Stomach (tissue), 9 donors: ENCODE measurements around the gene DIAPH3. TPM values are rescaled to one million over a fixed set of nuclear protein-coding genes. Genes with fewer than 3 reads are reported as not detected.
A peak's percentile ranks its signal among the peaks of the same experiment; 100 is the strongest.

Source experiments
- DNase-seq, 2 donors: peaks; one replicate each; pipeline versions ENCODE4 v3.0.0 to v3.0.0-alpha.2; 2013 to 2019
- H3K27ac ChIP-seq, 5 donors: fragments of 200-600 bp in 4 of 5; sonication (generic) in 4 of 5; one replicate each; pipeline ENCODE4 v1.5.1; 2013 to 2019; ENCODE audit warnings: mild to moderate bottlenecking in 1 of 5, moderate library complexity in 1 of 5
- H3K27me3 ChIP-seq, 3 donors: fragments of 200-600 bp; sonication (generic); one replicate each; pipeline ENCODE4 v1.5.1; 2017 to 2019; ENCODE audit warnings: mixed run types in 1 of 3
- H3K36me3 ChIP-seq, 4 donors: fragments of 200-600 bp; sonication (generic); 1 replicate in 3 of 4; 2 replicates in 1 of 4; pipeline ENCODE4 v1.5.1; 2016 to 2019
- H3K4me1 ChIP-seq, 4 donors: fragments of 200-600 bp; sonication (generic); one replicate each; pipeline ENCODE4 v1.5.1; 2016 to 2019
- H3K4me3 ChIP-seq, 4 donors: fragments of 200-600 bp; sonication (generic) in 3 of 4; one replicate each; pipeline ENCODE4 v1.5.1; 2016 to 2019; ENCODE audit warnings: mild to moderate bottlenecking in 1 of 4
- H3K9me3 ChIP-seq, 4 donors: fragments of 200-600 bp; sonication (generic); one replicate each; pipeline ENCODE4 v1.5.1; 2016 to 2019
- CTCF ChIP-seq, 7 experiments: fragments of 450-650 bp in 4 of 7; fragments of 200-600 bp in 3 of 7; sonication (generic) in 3 of 7; IDR thresholded peaks; one replicate each; pipeline ENCODE4 v1.5.1; 2016 to 2019; ENCODE audit warnings: antibody characterized with exemption in 7 of 7, control low read depth in 2 of 7, mild to moderate bottlenecking in 1 of 7
- EP300 ChIP-seq: sonication (generic); formaldehyde crosslinking; IDR thresholded peaks from one replicate; pipeline ENCODE4 v1.6.1; 2017; ENCODE audit warnings: antibody characterized with exemption
- POLR2A ChIP-seq, 4 donors: fragments of 450-650 bp; IDR thresholded peaks; one replicate each; pipeline ENCODE4 v1.6.1; 2016; ENCODE audit warnings: antibody characterized with exemption in 4 of 4, control low read depth in 2 of 4, mild to moderate bottlenecking in 1 of 4, moderate library complexity in 1 of 4
- POLR2AphosphoS5 ChIP-seq, 3 donors: sonication (generic); formaldehyde crosslinking; IDR thresholded peaks; one replicate each; pipeline ENCODE4 v1.6.1; 2016; ENCODE audit warnings: antibody characterized with exemption in 3 of 3
- WGBS, 5 donors: extraction: QIAGEN DNeasy Blood & Tissue Kit in 3 of 5; methylation state at CpG; one replicate each; pipeline versions ENCODE4 v1.1.5 to v1.1.7; 2013 to 2018; 5-methylcytosine and 5-hydroxymethylcytosine counted together
- intact Hi-C: fragments of 100-400 bp; cut with DNase I; formaldehyde crosslinking; loops from one replicate; pipeline ENCODE4 v1.15.1; 2023; ENCODE audit warnings: low total_unique reads
- polyA plus RNA-seq, 3 donors: library from polyadenylated mRNA; stranded (reverse); fragments of 200-250 nt; gene quantifications; one replicate each; pipeline ENCODE4 v1.2.3, GENCODE V29; 2013
- total RNA-seq, 5 donors: library from RNA; depleted of rRNA; stranded (reverse); fragments of >200 nt; gene quantifications; one replicate each; pipeline versions ENCODE4 v1.1.0 to v1.2.3, GENCODE V29; 2014 to 2016
- donor health status: healthy with polysubstance abuse.
- donor health status: Bipolar disorder and iron deficiency.
- donor health status: healthy.

Gene DIAPH3
- total and polyA plus RNA-seq, 8 donors: 2.5 to 12.1 (median 4.6) TPM

GRCh38 chr13:59880468-59880867 lies 283.3 kb downstream of the DIAPH3 start:
- Histone ChIP-seq H3K4me3 (no peak overlapping the region), H3K4me1 (peaks cover 0 to 10% (median 2%) of the 10 kb centered on the region in 4 donors), H3K27me3 (no peaks in the 10 kb centered on the region), H3K27ac (no peak overlapping the region), H3K36me3 (no peaks in the 10 kb centered on the region), H3K9me3 (no peaks in the 10 kb centered on the region)
- intact Hi-C loops: no loop called here
- WGBS, 5 donors: 56 to 78% (median 63%) methylated on average over 1 of the region's 1 CpG
- TF ChIP-seq POLR2AphosphoS5 (IDR thresholded peaks at IDR 0.05): no peak
- no peak for TF ChIP-seq EP300
- TF ChIP-seq CTCF (IDR thresholded peaks at IDR 0.05): no peak
- DNase-seq: no peak

- Histone ChIP-seq H3K9me3 (no peaks in the 10 kb centered on the region), H3K4me1 (peaks cover 0 to 6% (median 2%) of the 10 kb centered on the region in 4 donors), H3K27me3 (no peaks in the 10 kb centered on the region), H3K36me3 (no peaks in the 10 kb centered on the region), H3K27ac (no peak overlapping the region), H3K4me3 (no peak overlapping the region)
- WGBS, 5 donors: 77 to 87% (median 85%) methylated on average over 4 of the region's 4 CpGs
- intact Hi-C loops: no loop called here
- peak in 1 of 2 donors; percentile 7 for DNase-seq
- no peak for TF ChIP-seq POLR2A (IDR thresholded peaks at IDR 0.05)
- no peak for TF ChIP-seq POLR2AphosphoS5 (IDR thresholded peaks at IDR 0.05)
- no peak for TF ChIP-seq CTCF (IDR thresholded peaks at IDR 0.05)
- no peak for TF ChIP-seq EP300
Observed at GRCh38 chr13:59879281-59879680, 284.4 kb downstream of the DIAPH3 start.

- Histone ChIP-seq H3K9me3 (no peaks in the 10 kb centered on the region), H3K36me3 (no peaks in the 10 kb centered on the region), H3K4me3 (no peak overlapping the region), H3K27ac (no peak overlapping the region), H3K4me1 (peaks cover 0 to 6% (median 2%) of the 10 kb centered on the region in 4 donors), H3K27me3 (no peaks in the 10 kb centered on the region)
- TF ChIP-seq POLR2AphosphoS5 (IDR thresholded peaks at IDR 0.05): no peak
- no peak for TF ChIP-seq POLR2A (IDR thresholded peaks at IDR 0.05)
- TF ChIP-seq CTCF (IDR thresholded peaks at IDR 0.05): no peak
- no peak for TF ChIP-seq EP300
- intact Hi-C loops: no loop called here
- WGBS, 5 donors: 46 to 72% (median 65%) methylated on average over 2 of the region's 2 CpGs
- no peak for DNase-seq
Observed at GRCh38 chr13:59877933-59878332, 285.8 kb downstream of the DIAPH3 start.

- Histone ChIP-seq H3K27ac (no peak overlapping the region), H3K9me3 (no peaks in the 10 kb centered on the region), H3K27me3 (no peaks in the 10 kb centered on the region), H3K4me1 (peaks cover 0 to 6% (median under 1%) of the 10 kb centered on the region in 4 donors), H3K4me3 (no peak overlapping the region), H3K36me3 (no peaks in the 10 kb centered on the region)
- TF ChIP-seq POLR2AphosphoS5 (IDR thresholded peaks at IDR 0.05): no peak
- no peak for TF ChIP-seq CTCF (IDR thresholded peaks at IDR 0.05)
- no peak for TF ChIP-seq POLR2A (IDR thresholded peaks at IDR 0.05)
- no peak for TF ChIP-seq EP300
- intact Hi-C loops: no loop called here
- no peak for DNase-seq
- WGBS, 5 donors: 82 to 95% (median 90%) methylated on average over 2 of the region's 2 CpGs
Observed at GRCh38 chr13:59874973-59875372, 288.8 kb downstream of the DIAPH3 start.
